GM12878 (cell line): Measurements from ENCODE around the gene MND1.

Source experiments
- CBFB ChIP-seq: IDR thresholded peaks from 2 replicates; pipeline ENCODE4 v1.6.1; 2016; ENCODE audit warnings: antibody characterized with exemption, low read depth
- CTCF ChIP-seq, 3 experiments: IDR thresholded peaks in 2 of 3; conservative IDR thresholded peaks in 1 of 3; 2 replicates each; pipeline ENCODE4 v1.5.1; 2011; ENCODE audit warnings: low read depth in 3 of 3, low read length in 3 of 3, mild to moderate bottlenecking in 3 of 3, control low read depth in 2 of 3, moderate library complexity in 2 of 3, inconsistent platforms in 1 of 3, mixed read lengths in 1 of 3; ENCODE audit not compliant: control insufficient read depth in 2 of 3, insufficient read depth in 1 of 3; ENCODE audit errors: extremely low read depth in 1 of 3
- ELK1 ChIP-seq: IDR thresholded peaks from 2 replicates; pipeline ENCODE4 v1.6.1; 2012; ENCODE audit warnings: low read depth, low read length, improper control_type of control experiment
- HCFC1 ChIP-seq: fragments of 150-350 bp; IDR thresholded peaks from 2 replicates; pipeline ENCODE4 v1.6.1; 2014; ENCODE audit warnings: low read length
- RUNX3 ChIP-seq: IDR thresholded peaks from 2 replicates; pipeline ENCODE4 v1.6.1; 2012; ENCODE audit warnings: low read length, inconsistent platforms

DNA sequence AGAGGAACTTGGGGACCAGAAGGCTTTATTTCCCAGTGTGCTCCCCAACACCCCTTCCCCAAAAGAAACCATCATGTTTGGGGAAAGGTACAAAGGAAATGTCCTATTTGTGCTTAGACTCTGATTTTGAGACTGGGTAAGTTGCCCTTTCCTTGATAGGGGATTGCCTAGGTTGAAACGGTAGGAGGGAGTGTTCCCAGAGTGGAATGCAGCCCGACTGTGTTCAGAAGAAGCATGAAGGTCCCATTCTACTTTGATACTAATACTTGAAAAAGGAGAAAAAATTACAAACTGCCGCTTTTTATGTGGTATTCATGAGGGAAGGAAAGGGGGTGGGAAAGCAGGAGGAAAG, 89.2 kb downstream of the MND1 start:
- TF ChIP-seq CTCF (IDR thresholded peaks at IDR 0.05 in 2 of 3, conservative IDR thresholded peaks at IDR 0.05 in 1 of 3; ENCODE audit: control insufficient read depth in 2 of 3, extremely low read depth in 1 of 3, insufficient read depth in 1 of 3, low read depth in 3 of 3, low read length in 3 of 3) (no peak), ELK1 (no peak), CBFB (no peak), HCFC1 (no peak), RUNX3 (no peak)
